ENCODE measurements around the gene UBE2U.

UBE2U gene

DNA sequence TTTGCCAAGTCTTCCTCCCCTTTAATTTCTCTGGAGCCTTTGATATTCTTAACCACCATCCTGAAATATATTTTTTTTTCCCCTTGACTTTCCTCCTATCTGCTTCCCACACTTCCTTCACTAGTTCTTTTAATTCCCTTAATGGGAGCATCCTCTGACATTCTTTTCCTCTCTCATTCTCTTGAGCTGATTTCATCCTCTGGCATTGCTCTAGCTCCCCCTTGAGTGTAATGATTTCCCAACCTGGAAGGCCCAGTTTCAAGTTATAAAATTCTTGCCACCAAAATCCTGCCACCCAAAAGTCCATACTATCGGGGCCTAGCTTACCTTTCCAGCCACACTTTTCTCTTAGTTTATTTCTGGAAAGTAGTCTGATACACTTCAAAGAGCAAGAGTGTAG, 39.5 kb upstream of the UBE2U start:
- Histone ChIP-seq H3K27me3 (ENCODE audit: control insufficient read depth, low read length) (peaks cover 7% of the 10 kb centered on the region), H3K4me3 (ENCODE audit: low read length) (no peak overlapping the region), H3K9me3 (ENCODE audit: control insufficient read depth, insufficient read depth, low read length) (no peaks in the 10 kb centered on the region), H3K4me1 (ENCODE audit: control insufficient read depth, low read length) (no peaks in the 10 kb centered on the region), H3F3A (ENCODE audit: control insufficient read depth, insufficient read depth) (no peaks in the 10 kb centered on the region), H3K79me2 (ENCODE audit: control insufficient read depth, low read length) (no peaks in the 10 kb centered on the region), H3K9me2 (replicated peaks; ENCODE audit: control insufficient read depth, low read length) (no peaks in the 10 kb centered on the region), H3K27ac (ENCODE audit: low read depth, low read length) (no peak overlapping the region), H3K36me3 (ENCODE audit: control insufficient read depth, low read length) (no peaks in the 10 kb centered on the region), H3K4me2 (ENCODE audit: low read length) (no peak overlapping the region), H4K20me1 (ENCODE audit: control insufficient read depth, insufficient read depth, low read depth, low read length) (no peaks in the 10 kb centered on the region)
- TF ChIP-seq, protein P1, sequence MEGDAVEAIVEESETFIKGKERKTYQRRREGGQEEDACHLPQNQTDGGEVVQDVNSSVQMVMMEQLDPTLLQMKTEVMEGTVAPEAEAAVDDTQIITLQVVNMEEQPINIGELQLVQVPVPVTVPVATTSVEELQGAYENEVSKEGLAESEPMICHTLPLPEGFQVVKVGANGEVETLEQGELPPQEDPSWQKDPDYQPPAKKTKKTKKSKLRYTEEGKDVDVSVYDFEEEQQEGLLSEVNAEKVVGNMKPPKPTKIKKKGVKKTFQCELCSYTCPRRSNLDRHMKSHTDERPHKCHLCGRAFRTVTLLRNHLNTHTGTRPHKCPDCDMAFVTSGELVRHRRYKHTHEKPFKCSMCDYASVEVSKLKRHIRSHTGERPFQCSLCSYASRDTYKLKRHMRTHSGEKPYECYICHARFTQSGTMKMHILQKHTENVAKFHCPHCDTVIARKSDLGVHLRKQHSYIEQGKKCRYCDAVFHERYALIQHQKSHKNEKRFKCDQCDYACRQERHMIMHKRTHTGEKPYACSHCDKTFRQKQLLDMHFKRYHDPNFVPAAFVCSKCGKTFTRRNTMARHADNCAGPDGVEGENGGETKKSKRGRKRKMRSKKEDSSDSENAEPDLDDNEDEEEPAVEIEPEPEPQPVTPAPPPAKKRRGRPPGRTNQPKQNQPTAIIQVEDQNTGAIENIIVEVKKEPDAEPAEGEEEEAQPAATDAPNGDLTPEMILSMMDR (IDR thresholded peaks at IDR 0.05; ENCODE audit: low read depth, low read length, poor library complexity, severe bottlenecking), result no peak
- no peak for TF ChIP-seq EZH2phosphoT487 (IDR thresholded peaks at IDR 0.05; ENCODE audit: borderline replicate concordance, low read length)

- Histone ChIP-seq H3F3A (ENCODE audit: control insufficient read depth, insufficient read depth) (no peaks in the 10 kb centered on the region), H3K4me3 (ENCODE audit: low read length) (no peak overlapping the region), H3K4me2 (ENCODE audit: low read length) (no peak overlapping the region), H3K36me3 (ENCODE audit: control insufficient read depth, low read length) (no peaks in the 10 kb centered on the region), H3K9me3 (ENCODE audit: control insufficient read depth, insufficient read depth, low read length) (no peaks in the 10 kb centered on the region), H4K20me1 (ENCODE audit: control insufficient read depth, insufficient read depth, low read depth, low read length) (no peaks in the 10 kb centered on the region), H3K79me2 (ENCODE audit: control insufficient read depth, low read length) (no peaks in the 10 kb centered on the region), H3K4me1 (ENCODE audit: control insufficient read depth, low read length) (no peaks in the 10 kb centered on the region), H3K27me3 (ENCODE audit: control insufficient read depth, low read length) (peaks cover 3% of the 10 kb centered on the region), H3K9me2 (replicated peaks; ENCODE audit: control insufficient read depth, low read length) (no peaks in the 10 kb centered on the region), H3K27ac (ENCODE audit: low read depth, low read length) (no peak overlapping the region)
- TF ChIP-seq, protein P1 (IDR thresholded peaks at IDR 0.05; ENCODE audit: low read depth, low read length, poor library complexity, severe bottlenecking), result no peak
- TF ChIP-seq EZH2phosphoT487 (IDR thresholded peaks at IDR 0.05; ENCODE audit: borderline replicate concordance, low read length), result no peak
Measured at GRCh38 chr1:64166629-64167028, 36.8 kb upstream of the UBE2U start.

- Histone ChIP-seq H3K9me3 (ENCODE audit: control insufficient read depth, insufficient read depth, low read length) (no peaks in the 10 kb centered on the region), H3K4me3 (ENCODE audit: low read length) (no peak overlapping the region), H3K4me2 (ENCODE audit: low read length) (no peak overlapping the region), H3K27me3 (ENCODE audit: control insufficient read depth, low read length) (peaks cover 3% of the 10 kb centered on the region; the same call in 1 of the 2 replicates), H4K20me1 (ENCODE audit: control insufficient read depth, insufficient read depth, low read depth, low read length) (no peaks in the 10 kb centered on the region), H3K9me2 (replicated peaks; ENCODE audit: control insufficient read depth, low read length) (no peaks in the 10 kb centered on the region), H3K36me3 (ENCODE audit: control insufficient read depth, low read length) (no peaks in the 10 kb centered on the region), H3K4me1 (ENCODE audit: control insufficient read depth, low read length) (no peaks in the 10 kb centered on the region), H3F3A (ENCODE audit: control insufficient read depth, insufficient read depth) (no peaks in the 10 kb centered on the region), H3K27ac (ENCODE audit: low read depth, low read length) (no peak overlapping the region), H3K79me2 (ENCODE audit: control insufficient read depth, low read length) (no peaks in the 10 kb centered on the region)
- TF ChIP-seq EZH2phosphoT487 (IDR thresholded peaks at IDR 0.05; ENCODE audit: borderline replicate concordance, low read length), result no peak
- TF ChIP-seq, protein P1 (IDR thresholded peaks at IDR 0.05; ENCODE audit: low read depth, low read length, poor library complexity, severe bottlenecking), result no peak
Measured at GRCh38 chr1:64167176-64167575, 36.2 kb upstream of the UBE2U start.
